HG02798 (cell line): ENCODE results near the gene MOK.

ENCODE experiments used
- ATAC-seq: cut with Tn5 transposase; IDR thresholded peaks from one replicate; pipeline ENCODE4 v1.9.1; 2021; ENCODE audit warnings: mild to moderate bottlenecking; ENCODE audit not compliant: unreplicated experiment, poor library complexity

Gene MOK

DNA sequence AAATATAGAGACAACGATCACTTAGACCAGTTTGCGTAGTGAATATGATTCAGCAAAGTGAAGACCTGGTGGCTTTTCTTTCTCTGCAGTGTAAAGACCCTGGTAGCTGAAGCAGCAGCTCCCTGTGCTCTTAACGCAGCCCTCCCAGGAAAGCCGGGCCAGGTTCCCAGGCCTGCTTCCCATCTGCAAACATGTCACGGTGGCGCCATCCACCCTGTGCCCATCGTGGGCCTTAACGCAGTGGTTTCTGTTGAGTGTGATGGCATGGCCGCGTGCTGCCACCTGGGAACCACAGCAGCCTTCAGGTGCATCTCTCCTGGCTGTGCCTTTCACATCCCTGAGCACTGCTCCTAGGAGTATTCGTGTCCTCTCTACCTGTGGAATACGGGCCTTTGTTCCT is 93.7 kb downstream of the MOK start:
- no peak for ATAC-seq

DNA sequence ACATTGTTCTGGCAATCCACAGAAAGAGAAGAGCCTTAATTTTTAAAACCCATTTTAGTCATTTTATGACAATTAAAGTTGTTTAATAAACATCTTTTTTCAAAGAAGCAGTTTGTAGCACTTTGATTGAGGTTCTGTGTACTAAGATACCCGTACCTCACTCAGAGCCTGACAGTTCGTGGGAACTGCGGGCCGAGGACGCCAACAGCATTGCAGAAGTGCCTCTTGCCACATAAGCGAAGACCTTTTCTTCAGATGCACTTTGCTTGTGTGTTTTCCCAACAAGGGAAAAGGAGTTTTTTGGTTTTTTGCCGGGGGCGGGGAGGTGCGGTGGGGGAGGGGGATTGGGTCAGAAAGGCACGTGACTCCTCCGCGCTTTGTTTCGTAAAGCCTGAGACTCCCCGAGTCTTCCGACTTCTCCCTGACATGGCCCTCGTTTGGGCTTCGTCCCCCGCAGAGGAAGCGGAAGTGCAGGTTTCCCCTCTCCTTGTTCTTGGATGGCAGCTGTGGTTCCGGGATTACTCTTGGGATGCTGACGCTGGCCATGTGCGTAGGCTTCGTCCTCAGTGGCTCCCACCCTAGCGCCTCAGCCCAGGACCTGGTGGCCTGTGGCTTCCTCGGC is 94.4 kb downstream of the MOK start:
- ATAC-seq = no peak

DNA sequence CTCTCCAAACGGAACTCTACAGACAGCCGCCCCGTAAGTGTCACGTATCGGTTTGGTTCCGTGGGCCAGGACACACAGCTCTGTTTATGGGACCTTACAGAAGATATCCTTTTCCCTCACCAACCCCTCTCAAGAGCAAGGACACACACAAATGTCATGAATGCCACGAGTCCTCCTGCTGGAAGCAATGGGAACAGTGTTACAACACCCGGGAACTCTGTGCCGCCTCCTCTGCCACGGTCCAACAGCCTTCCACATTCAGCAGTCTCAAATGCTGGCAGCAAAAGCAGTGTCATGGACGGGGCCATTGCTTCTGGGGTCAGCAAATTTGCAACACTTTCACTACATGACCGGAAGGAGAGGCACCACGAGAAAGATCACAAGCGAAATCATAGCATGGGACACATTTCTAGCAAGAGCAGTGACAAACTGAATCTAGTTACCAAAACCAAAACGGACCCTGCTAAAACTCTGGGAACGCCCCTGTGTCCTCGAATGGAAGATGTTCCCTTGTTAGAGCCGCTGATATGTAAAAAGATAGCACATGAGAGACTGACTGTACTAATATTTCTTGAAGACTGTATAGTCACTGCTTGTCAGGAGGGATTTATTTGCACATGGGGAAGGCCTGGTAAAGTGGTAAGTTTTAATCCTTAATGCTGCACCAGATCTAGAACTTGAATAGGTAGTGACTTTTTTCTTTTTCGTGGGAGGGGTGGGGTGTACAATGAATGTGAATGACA is 95.6 kb downstream of the MOK start:
- ATAC-seq = no peak

DNA sequence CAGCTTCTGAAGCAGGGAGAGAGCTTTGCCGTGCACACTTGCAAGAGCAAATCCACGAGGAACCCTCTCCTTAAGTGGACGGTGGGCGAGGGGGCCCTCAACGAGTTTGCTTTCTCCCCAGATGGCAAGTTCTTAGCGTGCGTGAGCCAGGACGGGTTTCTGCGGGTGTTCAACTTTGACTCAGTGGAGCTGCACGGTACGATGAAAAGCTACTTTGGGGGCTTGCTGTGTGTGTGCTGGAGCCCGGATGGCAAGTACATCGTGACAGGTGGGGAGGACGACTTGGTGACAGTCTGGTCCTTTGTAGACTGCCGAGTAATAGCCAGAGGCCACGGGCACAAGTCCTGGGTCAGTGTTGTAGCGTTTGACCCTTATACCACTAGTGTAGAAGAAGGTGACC is 96.2 kb downstream of the MOK start:
- ATAC-seq = no peak

DNA sequence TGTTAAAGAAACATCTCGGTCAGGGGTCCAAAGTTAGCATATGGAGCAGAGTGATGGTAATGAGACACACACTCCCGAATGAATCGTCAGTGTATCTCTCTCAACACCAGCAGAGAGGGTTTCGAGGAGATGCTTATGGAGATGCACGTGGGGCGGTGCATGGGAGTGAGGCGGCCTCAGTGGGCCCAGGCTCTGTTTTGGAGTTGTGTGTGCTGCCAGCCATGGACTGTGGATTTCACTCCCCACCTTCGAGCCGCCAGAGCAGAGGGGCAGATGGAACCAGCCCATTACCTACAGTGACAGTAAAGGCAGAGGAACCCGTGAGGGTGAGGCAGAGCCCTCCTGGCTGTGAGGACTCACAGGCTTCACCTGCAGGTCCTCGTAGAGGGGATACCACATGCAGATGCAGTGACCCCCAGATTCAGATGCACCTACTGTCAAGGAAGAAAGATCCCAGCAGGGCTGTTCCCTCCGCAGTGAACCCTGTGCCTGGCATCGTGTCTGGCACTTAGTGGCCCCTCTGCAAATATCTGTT is 97.1 kb downstream of the MOK start:
- no peak for ATAC-seq

DNA sequence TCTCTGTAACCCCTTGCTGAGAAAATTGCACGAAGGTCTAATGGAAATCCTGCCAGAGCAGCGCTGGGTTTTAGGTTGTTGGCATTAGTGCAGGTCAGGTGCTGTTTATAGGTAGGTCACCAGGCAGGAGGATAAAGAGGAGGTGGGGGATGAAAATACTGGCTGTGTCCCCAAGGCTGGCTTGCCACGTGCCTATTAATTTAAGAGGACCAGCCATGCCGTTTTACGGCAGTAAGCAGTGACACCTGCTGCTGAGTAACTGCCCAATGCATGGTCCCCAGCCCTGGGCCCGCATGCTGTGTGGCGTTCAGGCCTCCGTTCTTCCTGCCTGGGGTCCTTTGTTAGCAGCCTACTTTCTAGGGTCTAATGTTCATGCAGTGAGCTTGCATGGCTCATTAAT is 98.0 kb downstream of the MOK start:
- ATAC-seq = no peak

DNA sequence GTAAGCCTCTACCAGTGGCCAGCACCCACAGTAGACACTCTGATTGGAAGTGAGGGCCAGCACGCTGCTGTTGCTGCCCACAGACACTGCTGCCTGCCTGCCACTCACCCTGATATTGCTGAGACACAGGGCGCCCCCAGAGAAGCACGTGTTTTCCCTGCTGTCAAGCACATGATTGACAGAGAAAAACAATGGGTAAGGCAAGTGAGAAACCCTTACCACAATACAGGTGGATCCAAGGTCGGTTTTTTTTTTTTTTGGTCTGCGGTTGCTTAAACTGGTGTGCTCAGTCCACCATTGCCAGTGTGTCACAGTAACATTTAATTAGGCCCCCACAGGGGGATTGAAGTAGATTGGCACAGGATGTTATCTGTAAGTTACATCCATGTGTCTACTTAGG is 99.4 kb downstream of the MOK start:
- no peak for ATAC-seq

DNA sequence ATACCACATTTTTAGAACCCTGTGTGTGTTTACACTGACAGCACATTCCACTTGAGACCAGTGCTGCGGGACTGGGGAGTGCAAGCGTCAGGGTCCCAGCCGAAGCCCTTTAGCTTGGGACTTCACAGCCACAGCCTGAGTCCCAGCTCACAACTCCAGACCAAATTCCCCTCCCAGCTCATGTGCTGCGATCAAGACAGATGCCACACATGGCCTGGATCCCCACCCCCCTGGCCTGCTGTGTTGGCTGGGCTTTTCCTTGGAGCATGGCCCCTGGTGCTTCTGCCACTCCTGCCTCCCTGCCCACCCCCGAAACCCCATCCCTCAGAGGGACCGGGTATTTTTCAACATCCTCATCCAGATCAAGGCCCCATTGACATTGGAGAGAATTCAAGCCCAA is 101.6 kb downstream of the MOK start:
- no peak for ATAC-seq

DNA sequence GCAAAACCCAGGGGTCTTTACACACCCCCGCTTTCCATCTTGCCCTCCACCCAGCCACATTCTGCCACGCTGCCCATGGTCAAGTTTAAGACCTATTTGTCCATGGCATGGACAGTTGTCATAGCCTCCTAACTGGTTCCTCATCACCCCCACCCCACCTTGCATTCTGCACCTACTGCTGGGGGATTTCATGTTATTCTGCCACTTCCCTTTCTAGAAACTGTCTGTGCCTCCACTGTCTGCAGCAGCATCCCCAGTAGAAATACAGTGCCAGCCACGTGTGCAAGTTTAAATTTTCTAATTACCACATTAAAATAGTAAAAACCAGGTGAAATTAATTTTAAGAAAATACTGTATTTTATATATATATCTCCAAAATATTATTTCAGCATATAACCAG is 102.0 kb downstream of the MOK start:
- no peak for ATAC-seq

DNA sequence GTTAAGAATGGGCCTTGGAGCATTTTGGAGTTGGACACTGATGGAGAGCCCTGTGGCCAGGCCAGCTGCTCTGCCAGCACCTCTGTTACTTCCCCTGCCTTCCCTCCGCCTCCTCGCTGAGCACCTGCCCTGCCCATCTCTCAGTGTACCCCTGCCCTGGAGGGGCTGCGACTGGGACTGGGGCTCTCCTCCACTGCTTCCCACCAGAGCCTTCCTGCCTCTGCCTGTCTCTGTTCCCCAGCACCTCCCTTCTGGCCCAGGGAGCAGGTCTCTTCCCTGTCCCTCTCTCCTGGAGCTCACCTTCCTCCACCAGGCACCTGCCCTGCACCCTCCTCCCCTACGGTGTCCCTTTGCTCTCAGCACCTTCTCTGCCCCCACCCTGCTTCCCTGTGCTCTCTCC is 103.2 kb downstream of the MOK start:
- ATAC-seq = no peak

DNA sequence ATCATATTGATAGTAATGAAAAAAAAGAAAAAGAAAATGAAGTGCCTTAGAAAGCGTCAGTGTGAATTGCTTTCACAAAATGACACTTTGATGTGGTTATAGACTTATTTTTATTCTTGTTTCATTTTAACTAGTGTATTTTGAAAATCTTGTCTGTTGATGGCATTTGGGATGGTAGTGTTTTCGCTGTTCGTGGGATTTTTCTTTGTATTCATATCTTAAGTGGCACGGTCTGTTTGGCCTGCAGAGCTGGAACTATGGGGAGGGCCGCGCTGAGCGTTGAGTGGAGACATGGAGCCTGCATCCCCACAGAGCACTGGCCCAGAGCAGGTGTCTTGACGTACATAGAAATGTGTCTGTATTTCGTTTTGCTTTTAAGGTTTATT is 103.6 kb downstream of the MOK start:
- ATAC-seq = no peak

DNA sequence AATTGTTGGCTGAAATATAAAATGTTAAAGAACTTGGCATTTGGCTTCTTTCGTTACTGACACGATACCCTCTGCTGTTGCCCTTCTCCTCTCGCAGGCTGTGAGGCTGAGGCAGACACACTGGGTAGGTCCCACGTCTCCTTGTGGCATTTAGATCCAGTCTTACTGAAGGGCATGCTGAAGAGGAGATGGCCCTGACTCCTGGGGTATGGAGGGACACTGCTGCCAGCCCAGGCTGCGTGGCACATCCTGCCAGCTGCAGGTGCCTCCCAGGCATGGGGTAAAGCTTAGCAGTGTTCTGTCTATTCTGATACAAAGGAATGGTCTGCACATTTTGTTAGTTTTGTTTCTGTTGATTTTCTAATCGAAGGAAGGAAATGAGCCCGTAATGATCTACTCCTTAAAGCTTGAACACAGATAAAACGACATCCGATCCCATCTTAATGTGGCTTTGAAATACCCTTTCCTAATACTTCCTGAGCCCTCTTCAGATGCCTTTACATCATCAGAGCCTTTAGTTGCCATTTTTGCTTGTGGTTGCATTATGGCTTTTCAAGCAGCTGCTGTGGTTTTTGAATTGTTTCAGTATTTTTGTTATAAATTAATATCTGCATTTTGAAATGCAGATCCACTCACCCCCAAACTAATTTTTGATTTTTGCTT is 104.1 kb downstream of the MOK start:
- ATAC-seq = no peak

DNA sequence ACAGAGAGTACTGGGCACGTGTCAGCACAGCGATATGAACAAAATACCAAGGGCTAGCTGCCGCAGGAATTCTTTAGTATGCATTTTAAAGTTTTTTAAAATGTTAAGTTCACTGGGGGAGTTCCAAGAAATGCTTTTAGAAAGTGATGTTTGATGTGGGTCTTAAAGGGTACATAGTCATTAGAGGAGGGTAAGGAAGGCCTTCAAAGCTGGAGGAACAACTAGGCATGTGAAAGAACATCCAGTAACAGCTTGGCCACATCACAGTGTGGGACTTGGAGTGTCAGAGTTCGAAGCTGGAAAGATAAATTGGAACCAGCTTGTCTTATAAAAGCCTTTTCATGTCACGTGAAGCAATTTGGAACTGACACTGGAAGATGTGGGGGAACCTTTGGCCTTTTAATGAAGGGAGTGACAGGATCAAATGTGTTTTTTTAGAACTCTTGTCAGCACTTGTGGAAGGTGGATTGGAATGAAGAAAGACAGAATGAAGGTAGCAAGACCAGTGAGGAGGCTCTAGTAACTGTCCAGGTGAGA is 107.6 kb downstream of the MOK start:
- no peak for ATAC-seq

DNA sequence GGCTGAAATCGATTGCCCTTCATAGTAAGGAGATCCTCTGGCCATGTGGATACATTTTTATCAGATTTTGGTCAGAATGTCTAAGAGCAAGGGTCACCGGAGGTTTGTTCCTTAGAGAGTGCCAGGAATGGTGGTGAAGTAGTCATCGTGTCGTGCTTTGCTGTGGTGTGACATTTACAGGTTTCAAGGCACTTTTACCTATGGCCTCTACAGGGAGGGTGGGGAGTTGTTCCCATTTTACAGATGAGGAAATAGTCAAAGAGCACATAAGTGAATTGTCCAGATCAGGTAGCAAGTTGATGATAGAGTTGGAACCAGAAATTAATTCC is 108.1 kb downstream of the MOK start:
- no peak for ATAC-seq

DNA sequence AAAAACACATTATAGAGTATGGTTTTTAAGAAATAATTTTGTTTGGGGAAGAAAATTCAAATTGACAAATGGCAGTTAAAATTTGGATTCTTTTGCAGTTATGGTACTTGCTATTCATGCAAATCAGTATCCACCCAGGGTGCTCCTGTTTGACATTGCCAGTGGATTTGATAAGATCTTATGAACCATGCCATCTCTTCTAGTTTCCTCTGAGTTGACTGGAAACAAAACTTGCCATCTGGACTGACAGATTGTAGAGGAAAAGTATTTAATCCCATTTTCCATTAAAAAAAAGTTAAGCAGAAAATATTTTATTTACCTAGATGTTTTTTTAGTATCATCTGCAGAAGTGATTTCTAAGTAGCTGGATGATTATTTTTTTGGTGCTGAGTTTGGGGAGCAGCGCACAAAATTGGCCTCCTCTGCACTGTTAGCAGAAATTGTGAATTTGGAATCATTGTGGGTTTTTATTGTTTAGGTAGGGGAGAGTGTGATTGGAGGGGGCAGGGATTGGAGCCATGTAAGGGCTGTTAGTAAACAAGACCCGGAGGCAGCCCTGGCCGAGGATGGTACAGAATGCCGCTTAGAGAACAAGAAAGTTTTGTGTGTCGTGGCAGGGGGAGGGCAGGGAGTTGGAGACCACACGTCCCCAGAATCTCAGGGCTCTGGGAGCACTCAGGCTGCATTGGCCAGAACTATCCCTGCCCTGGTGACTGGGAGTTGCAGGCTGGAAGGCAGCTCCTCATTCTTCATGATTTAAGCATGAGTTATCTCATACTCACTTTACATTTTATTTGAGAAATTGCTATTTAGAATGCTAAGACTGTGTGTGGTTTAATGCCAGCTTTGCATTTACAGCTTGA is 108.7 kb downstream of the MOK start:
- no peak for ATAC-seq

DNA sequence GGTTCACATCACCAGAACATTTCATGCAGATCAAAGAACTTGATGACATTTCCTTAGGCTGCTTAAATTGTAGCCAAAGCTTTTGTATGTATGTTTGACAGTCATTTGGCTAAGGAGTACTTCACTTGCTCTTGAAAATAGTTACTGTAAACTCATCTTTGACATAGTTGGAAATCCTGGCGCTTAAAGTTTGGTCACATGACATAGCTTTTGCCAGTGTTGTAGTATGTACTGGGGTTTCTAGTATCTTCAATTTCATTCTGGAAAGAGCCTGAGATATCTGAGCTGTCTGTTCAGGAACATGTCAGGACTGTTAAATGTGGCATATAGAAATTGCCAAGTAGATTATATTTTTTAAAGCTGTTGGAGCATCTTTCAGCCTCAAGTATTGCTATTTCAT is 109.5 kb downstream of the MOK start:
- ATAC-seq = no peak

DNA sequence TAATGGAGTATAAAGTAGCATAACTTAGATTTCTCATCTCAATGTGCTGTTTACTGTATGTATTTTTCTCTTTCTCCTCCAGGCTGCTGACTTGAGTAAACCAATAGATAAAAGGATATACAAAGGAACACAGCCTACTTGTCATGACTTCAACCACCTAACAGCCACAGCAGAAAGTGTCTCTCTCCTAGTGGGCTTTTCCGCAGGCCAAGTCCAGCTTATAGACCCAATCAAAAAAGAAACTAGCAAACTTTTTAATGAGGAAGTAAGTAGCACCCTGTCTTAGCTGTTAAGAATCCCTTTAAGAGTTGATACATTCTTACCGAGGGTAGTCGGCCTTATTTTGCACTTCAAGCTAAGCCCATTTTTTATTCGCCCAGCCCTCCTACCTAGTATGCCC is 110.1 kb downstream of the MOK start:
- no peak for ATAC-seq

DNA sequence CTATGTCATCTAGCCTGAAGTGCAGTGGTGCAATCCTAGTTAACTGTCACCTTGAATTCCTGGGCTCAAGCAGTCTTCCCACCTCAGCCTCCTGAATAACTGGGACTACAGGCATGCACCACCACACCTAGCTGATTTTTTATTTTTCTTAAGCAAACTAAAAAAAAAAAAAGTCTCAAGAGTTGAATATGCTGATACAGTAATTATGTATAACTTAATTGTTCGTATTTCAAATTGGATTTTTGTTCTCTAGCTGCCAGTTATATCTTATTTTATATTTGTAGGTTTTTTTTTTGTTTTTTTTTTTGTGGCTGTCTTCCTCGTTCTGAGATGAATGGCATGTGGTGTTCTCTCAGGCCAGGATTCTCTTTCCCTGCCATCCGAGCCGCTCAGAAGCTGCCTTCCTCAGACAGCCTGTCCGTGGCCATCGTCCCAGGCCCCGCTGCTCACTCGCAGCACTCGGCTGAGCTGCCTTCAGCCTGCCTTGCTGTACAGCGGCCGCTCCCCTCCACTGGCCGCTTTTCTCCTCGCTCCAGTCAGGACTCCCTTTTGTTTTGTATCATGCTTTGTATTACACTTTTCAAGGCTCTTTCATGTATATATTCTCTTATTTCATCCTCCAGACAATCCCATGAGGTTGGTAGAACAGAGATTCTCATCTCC is 112.0 kb downstream of the MOK start:
- no peak for ATAC-seq

DNA sequence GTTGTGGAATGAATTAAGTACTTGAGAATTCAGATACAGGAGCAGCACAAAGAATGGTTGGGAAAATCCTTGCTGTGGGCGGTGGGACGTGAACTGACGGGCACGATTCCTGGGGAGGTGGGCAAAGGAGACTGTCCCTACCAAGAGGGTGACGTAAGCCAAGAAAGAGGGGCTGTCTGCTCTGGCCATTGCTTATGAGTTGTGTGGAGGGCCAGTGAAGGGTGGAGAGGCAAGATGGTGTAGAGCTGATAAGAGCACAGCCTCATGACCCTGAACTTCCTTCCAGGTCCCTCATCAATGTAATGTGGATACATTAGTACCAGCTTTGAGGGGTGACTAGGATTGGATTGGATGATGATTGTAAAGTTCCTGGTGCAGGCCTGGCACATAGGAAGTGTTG is 115.1 kb downstream of the MOK start:
- ATAC-seq = no peak

DNA sequence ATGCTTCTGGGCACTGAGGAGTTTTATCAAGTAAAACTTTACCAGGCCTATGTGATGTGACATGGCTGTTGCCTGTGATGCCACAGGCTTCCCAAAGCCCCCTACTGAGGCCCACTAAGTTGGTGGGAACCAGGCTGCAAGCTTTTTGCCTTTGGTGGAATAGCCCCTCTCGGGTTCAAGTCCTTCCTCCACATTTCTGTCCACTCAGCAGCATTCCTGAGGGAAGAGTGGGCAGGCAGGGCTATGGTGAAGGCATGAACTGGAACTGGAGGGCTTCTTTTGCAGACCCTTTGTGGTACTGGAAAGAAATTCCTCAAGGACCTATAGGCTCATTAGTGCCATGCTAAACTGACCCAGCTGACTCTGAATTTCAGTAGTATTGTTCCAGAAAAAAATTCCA is 116.8 kb downstream of the MOK start:
- no peak for ATAC-seq
